DND-41 (cell line): Measurements from ENCODE around the gene TOMM40.

Experiments
- EZH2 ChIP-seq: IDR thresholded peaks from 3 replicates; pipeline ENCODE4 v1.6.1; 2012; ENCODE audit warnings: borderline replicate concordance, low read depth, mild to moderate bottlenecking, moderate library complexity, low read length, inconsistent platforms; ENCODE audit not compliant: severe bottlenecking
- TF ChIP-seq, protein P1 (sequence below): IDR thresholded peaks from 2 replicates; pipeline ENCODE4 v1.5.1; 2012; ENCODE audit warnings: borderline replicate concordance, low read length, moderate library complexity, mild to moderate bottlenecking; ENCODE audit not compliant: poor library complexity, severe bottlenecking; ENCODE audit errors: extremely low read depth

GRCh38 chr19:44905437-44906160, 14.5 kb downstream of the TOMM40 start, which contains the start of gene APOE:
- TF ChIP-seq, protein P1, sequence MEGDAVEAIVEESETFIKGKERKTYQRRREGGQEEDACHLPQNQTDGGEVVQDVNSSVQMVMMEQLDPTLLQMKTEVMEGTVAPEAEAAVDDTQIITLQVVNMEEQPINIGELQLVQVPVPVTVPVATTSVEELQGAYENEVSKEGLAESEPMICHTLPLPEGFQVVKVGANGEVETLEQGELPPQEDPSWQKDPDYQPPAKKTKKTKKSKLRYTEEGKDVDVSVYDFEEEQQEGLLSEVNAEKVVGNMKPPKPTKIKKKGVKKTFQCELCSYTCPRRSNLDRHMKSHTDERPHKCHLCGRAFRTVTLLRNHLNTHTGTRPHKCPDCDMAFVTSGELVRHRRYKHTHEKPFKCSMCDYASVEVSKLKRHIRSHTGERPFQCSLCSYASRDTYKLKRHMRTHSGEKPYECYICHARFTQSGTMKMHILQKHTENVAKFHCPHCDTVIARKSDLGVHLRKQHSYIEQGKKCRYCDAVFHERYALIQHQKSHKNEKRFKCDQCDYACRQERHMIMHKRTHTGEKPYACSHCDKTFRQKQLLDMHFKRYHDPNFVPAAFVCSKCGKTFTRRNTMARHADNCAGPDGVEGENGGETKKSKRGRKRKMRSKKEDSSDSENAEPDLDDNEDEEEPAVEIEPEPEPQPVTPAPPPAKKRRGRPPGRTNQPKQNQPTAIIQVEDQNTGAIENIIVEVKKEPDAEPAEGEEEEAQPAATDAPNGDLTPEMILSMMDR, result no peak
- TF ChIP-seq EZH2, result no peak
